KMS-11 (cell line): ENCODE data around the gene PRDM5.

Experiments used
- H2AFZ ChIP-seq: fragments of 200-600 bp; sonication (generic); 2 replicates; pipeline ENCODE4 v1.6.1; 2016; ENCODE audit warnings: antibody characterized with exemption, mixed run types, low read depth
- H3K27ac ChIP-seq: fragments of 200-600 bp; sonication (generic); 2 replicates; pipeline ENCODE4 v1.6.1; 2016; ENCODE audit warnings: mild to moderate bottlenecking, mixed run types
- H3K27me3 ChIP-seq: fragments of 200-600 bp; sonication (generic); 2 replicates; pipeline ENCODE4 v1.6.1; 2017; ENCODE audit warnings: mild to moderate bottlenecking, low read depth, mixed run types, moderate library complexity; ENCODE audit not compliant: insufficient read depth
- H3K36me3 ChIP-seq: fragments of 200-600 bp; sonication (generic); 2 replicates; pipeline ENCODE4 v1.6.1; 2017; ENCODE audit warnings: mild to moderate bottlenecking, mixed run types; ENCODE audit not compliant: insufficient read depth
- H3K4me1 ChIP-seq: fragments of 200-600 bp; sonication (generic); 2 replicates; pipeline ENCODE4 v1.6.1; 2016; ENCODE audit warnings: mild to moderate bottlenecking, low read depth, mixed run types; ENCODE audit not compliant: poor library complexity, severe bottlenecking
- H3K4me2 ChIP-seq: fragments of 200-600 bp; sonication (generic); 2 replicates; pipeline ENCODE4 v1.7.0; 2016; ENCODE audit warnings: mild to moderate bottlenecking, mixed run types
- H3K4me3 ChIP-seq: fragments of 200-600 bp; sonication (generic); IDR thresholded peaks from 2 replicates; pipeline ENCODE4 v1.6.1; 2017; ENCODE audit warnings: low read depth, low read length, mixed read lengths; ENCODE audit not compliant: insufficient read depth
- H3K79me2 ChIP-seq: fragments of 200-600 bp; sonication (generic); 2 replicates; pipeline ENCODE4 v1.6.1; 2016; ENCODE audit warnings: low read depth, mixed run types; ENCODE audit not compliant: insufficient read depth
- H3K9ac ChIP-seq: fragments of 200-600 bp; sonication (generic); 2 replicates; pipeline ENCODE4 v1.6.1; 2016; ENCODE audit warnings: mild to moderate bottlenecking, mixed run types
- H4K20me1 ChIP-seq: fragments of 200-600 bp; sonication (generic); 2 replicates; pipeline ENCODE4 v1.6.1; 2016; ENCODE audit warnings: mild to moderate bottlenecking, mixed run types; ENCODE audit not compliant: insufficient read depth
- TF ChIP-seq, protein P1 (sequence below): fragments of 200-600 bp; sonication (generic); conservative IDR thresholded peaks from 2 replicates; pipeline ENCODE4 v1.6.1; 2017; ENCODE audit warnings: low read depth, mild to moderate bottlenecking, antibody characterized with exemption, low read length, moderate library complexity, mixed read lengths

PRDM5 gene

GRCh38 chr4:120688791-120689190 lies 233.7 kb downstream of the PRDM5 start:
- H3K79me2 ChIP-seq = no peaks in the 10 kb centered on the region
- H3K4me1 ChIP-seq = no peaks in the 10 kb centered on the region
- H4K20me1 ChIP-seq = no peaks in the 10 kb centered on the region
- no peak overlapping the region for H2AFZ ChIP-seq
- no peak overlapping the region for H3K27ac ChIP-seq
- TF ChIP-seq, protein P1, sequence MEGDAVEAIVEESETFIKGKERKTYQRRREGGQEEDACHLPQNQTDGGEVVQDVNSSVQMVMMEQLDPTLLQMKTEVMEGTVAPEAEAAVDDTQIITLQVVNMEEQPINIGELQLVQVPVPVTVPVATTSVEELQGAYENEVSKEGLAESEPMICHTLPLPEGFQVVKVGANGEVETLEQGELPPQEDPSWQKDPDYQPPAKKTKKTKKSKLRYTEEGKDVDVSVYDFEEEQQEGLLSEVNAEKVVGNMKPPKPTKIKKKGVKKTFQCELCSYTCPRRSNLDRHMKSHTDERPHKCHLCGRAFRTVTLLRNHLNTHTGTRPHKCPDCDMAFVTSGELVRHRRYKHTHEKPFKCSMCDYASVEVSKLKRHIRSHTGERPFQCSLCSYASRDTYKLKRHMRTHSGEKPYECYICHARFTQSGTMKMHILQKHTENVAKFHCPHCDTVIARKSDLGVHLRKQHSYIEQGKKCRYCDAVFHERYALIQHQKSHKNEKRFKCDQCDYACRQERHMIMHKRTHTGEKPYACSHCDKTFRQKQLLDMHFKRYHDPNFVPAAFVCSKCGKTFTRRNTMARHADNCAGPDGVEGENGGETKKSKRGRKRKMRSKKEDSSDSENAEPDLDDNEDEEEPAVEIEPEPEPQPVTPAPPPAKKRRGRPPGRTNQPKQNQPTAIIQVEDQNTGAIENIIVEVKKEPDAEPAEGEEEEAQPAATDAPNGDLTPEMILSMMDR = no peak
- H3K4me3 ChIP-seq = no peak overlapping the region
- H3K27me3 ChIP-seq = no peaks in the 10 kb centered on the region
- no peak overlapping the region for H3K9ac ChIP-seq
- H3K4me2 ChIP-seq = no peak overlapping the region
- H3K36me3 ChIP-seq = no peaks in the 10 kb centered on the region

DNA sequence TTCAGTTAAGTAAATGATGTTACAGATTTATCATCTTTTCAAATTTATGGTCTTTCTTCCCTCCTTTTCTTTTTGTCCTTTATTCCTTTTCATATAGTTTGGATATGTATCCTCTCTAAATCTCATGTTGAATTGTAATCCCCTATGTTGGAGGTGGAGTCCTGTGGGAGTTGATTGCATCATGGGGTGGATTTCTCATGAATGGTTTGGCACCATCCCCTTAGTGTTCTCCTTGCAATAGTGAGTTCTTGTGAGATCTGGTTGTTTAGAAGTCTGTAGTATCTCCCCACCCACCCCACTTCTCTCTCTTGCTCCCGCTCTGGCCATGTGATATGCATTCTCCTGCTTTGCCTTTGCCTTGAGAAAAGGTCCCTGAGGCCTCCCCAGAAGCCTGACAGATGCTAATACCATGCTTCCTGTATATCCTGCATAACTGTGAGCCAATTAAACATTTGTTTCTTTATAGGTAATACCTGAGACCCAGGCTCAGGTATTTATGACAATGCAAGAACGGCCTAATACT lies 236.7 kb downstream of the PRDM5 start:
- TF ChIP-seq, protein P1 = no peak
- no peaks in the 10 kb centered on the region; the same call in 1 of the 2 replicates for H3K36me3 ChIP-seq
- no peak overlapping the region for H3K9ac ChIP-seq
- no peaks in the 10 kb centered on the region for H3K79me2 ChIP-seq
- no peak overlapping the region for H3K4me3 ChIP-seq
- no peak overlapping the region for H2AFZ ChIP-seq
- H3K27ac ChIP-seq = no peak overlapping the region
- H4K20me1 ChIP-seq = no peaks in the 10 kb centered on the region
- H3K4me1 ChIP-seq = no peaks in the 10 kb centered on the region
- no peak overlapping the region for H3K4me2 ChIP-seq
- no peaks in the 10 kb centered on the region for H3K27me3 ChIP-seq

DNA sequence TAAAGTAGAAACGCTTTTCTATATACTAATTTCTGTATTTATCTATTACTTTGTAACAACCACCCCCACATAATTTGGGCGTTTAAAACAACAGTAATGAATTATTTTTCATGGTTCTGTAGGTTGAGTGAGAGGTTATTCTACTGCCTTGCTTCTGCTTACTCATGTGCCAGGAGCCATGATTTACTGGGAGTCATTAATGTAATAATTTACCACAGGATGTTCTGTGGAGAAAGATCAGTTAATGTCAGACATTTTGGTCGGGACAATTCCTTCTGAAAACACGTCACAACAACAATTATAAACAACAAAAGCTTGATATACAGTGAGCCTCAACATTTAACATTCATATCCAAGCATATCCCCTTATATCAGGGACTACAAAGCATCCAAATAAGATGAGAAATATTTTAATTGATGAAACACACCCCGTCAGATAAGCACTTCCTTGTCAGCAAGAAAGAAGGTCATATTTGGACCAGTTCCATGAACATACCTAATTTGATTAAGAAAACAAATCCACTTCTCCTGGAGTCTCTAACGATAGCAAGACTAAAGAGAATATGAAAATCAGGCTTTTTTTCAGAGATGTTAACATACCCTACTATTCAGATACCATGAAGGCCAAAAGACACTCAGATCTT lies 238.5 kb downstream of the PRDM5 start:
- Histone ChIP-seq H3K4me3 (no peak overlapping the region), H3K27ac (no peak overlapping the region), H3K4me1 (no peaks in the 10 kb centered on the region), H3K79me2 (no peaks in the 10 kb centered on the region), H2AFZ (no peak overlapping the region), H3K36me3 (no peaks in the 10 kb centered on the region; the same call in 1 of the 2 replicates), H3K9ac (no peak overlapping the region), H3K4me2 (no peak overlapping the region), H4K20me1 (no peaks in the 10 kb centered on the region), H3K27me3 (no peaks in the 10 kb centered on the region)
- TF ChIP-seq, protein P1 = no peak

GRCh38 chr4:120682981-120683380 lies 239.5 kb downstream of the PRDM5 start:
- Histone ChIP-seq H3K27ac (no peak overlapping the region), H3K79me2 (no peaks in the 10 kb centered on the region), H3K27me3 (no peaks in the 10 kb centered on the region), H3K4me1 (no peaks in the 10 kb centered on the region), H3K9ac (no peak overlapping the region), H4K20me1 (no peaks in the 10 kb centered on the region), H3K4me3 (no peak overlapping the region), H3K4me2 (no peak overlapping the region), H2AFZ (no peak overlapping the region), H3K36me3 (no peaks in the 10 kb centered on the region; the same call in 1 of the 2 replicates)
- TF ChIP-seq, protein P1 = no peak
